RWPE2 (cell line): ENCODE results near the gene INMT.

Experiments used
- ATAC-seq: fragments of 200-7000 bp; cut with Tn5 transposase; 3 replicates; pipeline ENCODE4 v1.9.1; 2021; ENCODE audit warnings: low read depth
- DNase-seq: peaks from one replicate; pipeline ENCODE4 v3.0.0-alpha.2; 2020; ENCODE audit warnings: low spot score
- H3K27ac ChIP-seq: fragments of 450-650 bp; 2 replicates; pipeline ENCODE4 v1.5.1; 2017; ENCODE audit warnings: mild to moderate bottlenecking; ENCODE audit not compliant: poor library complexity, severe bottlenecking
- H3K27me3 ChIP-seq: fragments of 250-450 bp; sonication (Bioruptor Pico); 2 replicates; pipeline ENCODE4 v1.5.1; 2021; ENCODE audit warnings: mild to moderate bottlenecking, moderate library complexity; ENCODE audit not compliant: insufficient read depth, poor library complexity, severe bottlenecking
- H3K36me3 ChIP-seq: fragments of 250-450 bp; sonication (Bioruptor Pico); 2 replicates; pipeline ENCODE4 v1.5.1; 2020; ENCODE audit warnings: low read depth, mild to moderate bottlenecking, moderate library complexity
- H3K4me1 ChIP-seq: fragments of 250-450 bp; sonication (Bioruptor Pico); 2 replicates; pipeline ENCODE4 v1.5.1; 2021; ENCODE audit warnings: mild to moderate bottlenecking, moderate library complexity; ENCODE audit not compliant: insufficient read depth, poor library complexity, severe bottlenecking
- H3K4me3 ChIP-seq: fragments of 250-450 bp; sonication (Bioruptor Pico); 2 replicates; pipeline ENCODE4 v1.5.1; 2021; ENCODE audit warnings: mild to moderate bottlenecking, moderate library complexity; ENCODE audit not compliant: severe bottlenecking
- H3K9me3 ChIP-seq: fragments of 250-450 bp; sonication (Bioruptor Pico); 2 replicates; pipeline ENCODE4 v1.5.1; 2021; ENCODE audit warnings: mild to moderate bottlenecking, moderate library complexity; ENCODE audit not compliant: severe bottlenecking
- CTCF ChIP-seq: fragments of 450-650 bp; IDR thresholded peaks from one replicate; pipeline ENCODE4 v1.5.1; 2017; ENCODE audit warnings: mild to moderate bottlenecking, moderate library complexity; ENCODE audit not compliant: poor library complexity, severe bottlenecking

The INMT gene

DNA sequence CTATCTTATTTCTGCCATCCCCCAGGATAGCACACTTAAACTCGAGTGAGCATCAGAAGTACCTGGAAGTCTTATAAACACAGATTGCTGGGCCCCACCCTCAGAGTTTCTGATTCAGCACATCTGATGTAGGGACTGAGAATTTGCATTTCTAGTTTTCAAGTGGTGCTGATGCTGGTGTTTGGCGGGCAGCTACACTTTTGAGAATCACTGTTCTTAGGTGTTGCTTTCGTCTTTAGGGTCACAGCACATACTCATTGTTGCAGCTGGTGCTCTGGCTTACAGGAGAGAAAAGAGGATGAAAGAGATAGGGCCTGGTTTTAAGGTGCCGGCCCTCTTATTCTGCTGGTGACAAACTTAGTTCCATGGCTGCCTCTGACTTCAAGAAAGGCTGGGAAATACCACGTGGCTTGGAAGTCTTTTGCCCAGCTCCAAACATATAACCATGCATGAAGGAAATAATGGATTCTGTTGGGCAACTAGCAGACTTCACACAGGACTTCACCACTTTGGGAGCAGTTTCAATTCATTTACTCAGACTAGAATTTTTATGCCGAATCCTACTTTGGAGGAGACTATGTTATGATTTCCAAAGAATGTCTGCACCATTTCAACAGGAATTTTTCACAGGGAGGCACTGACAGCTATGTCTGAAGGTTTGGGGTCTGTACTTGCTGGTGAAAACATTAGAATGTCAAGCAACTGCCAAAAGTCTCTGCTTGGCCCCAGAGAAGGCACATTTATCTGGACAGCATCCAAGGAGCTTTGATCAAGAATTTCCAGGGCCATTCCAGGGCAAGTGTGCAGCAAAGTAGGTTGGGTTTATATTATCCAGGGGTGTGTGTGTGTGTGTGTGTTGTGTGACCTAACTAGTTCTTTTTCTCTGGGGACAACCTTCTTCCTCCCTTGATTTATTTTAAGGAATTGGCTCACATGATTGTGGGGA lies 12.4 kb downstream of the INMT start:
- H3K36me3 ChIP-seq: no peaks in the 10 kb centered on the region
- H3K4me3 ChIP-seq: no peak overlapping the region
- no peaks in the 10 kb centered on the region for H3K27me3 ChIP-seq
- H3K27ac ChIP-seq: no peak overlapping the region
- H3K9me3 ChIP-seq: no peaks in the 10 kb centered on the region
- DNase-seq (no peak), ATAC-seq (no peak)
- no peak for TF ChIP-seq CTCF
- H3K4me1 ChIP-seq: no peaks in the 10 kb centered on the region

- Histone ChIP-seq H3K27ac (no peak overlapping the region), H3K4me3 (no peak overlapping the region), H3K36me3 (no peaks in the 10 kb centered on the region), H3K4me1 (peaks cover 2% of the 10 kb centered on the region), H3K9me3 (no peaks in the 10 kb centered on the region), H3K27me3 (no peaks in the 10 kb centered on the region)
- DNase-seq (no peak), ATAC-seq (no peak)
- no peak for TF ChIP-seq CTCF
Measured at GRCh38 chr7:30765408-30765807, 13.5 kb downstream of the INMT start.

GRCh38 chr7:30770845-30771173 lies 18.9 kb downstream of the INMT start:
- Histone ChIP-seq H3K4me1 (peaks cover 4% of the 10 kb centered on the region), H3K36me3 (no peaks in the 10 kb centered on the region), H3K27ac (no peak overlapping the region), H3K27me3 (no peaks in the 10 kb centered on the region), H3K9me3 (no peaks in the 10 kb centered on the region), H3K4me3 (no peak overlapping the region)
- ATAC-seq (no peak), DNase-seq (no peak)
- TF ChIP-seq CTCF: no peak

DNA sequence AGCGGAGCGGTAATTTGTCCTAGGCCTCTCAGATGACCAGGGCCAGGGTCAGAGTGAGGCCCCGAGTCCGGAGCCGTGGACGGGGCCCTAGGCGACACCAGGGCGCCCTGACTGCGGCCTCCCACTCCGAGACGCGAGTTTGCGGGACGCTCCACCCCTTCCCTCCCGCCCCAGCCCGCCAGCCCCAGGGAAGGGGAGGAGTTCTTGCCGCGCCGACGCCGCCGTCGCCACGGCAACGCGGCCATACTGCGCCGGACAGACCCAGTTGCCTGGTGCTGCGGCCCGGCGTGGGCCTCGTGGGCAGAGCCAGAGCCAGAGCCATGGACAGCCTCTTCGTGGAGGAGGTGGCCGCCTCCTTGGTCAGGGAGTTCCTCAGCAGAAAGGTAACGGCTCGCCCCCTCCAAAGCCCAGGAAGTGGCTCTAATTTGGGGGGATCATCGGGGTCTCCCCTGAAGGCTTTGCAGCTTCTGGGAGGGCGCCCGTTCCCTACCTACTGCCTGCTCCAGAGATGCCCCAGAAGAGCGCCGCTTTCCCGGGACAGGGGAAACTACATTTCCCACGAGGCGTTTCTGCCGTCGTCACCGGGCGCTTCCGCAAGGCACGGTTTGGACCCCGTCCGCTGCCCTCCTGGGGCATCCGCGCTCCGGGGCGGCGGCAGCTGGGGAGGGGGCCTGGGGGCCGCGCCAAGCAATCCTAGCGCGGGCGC lies 19.4 kb downstream of the INMT start, which contains the start of gene MINDY4:
MINDY4 (plus strand) TSS at position 244 of the 706 bp plus-strand sequence; CDS start at position 321, 77 bp downstream.
- TF ChIP-seq CTCF: no peak
- Histone ChIP-seq H3K4me3 (peak within 1 kb of the TSS; percentile 51), H3K27me3 (no peaks in the 10 kb centered on the region), H3K4me1 (peaks cover 4% of the 10 kb centered on the region), H3K27ac (no peak within 1 kb of the TSS), H3K9me3 (no peaks in the 10 kb centered on the region), H3K36me3 (no peaks in the 10 kb centered on the region)
- ATAC-seq (peak; percentile 79), DNase-seq (no peak)
